ENCODE measurements around the gene PDGFC.

- TF ChIP-seq, protein P1, sequence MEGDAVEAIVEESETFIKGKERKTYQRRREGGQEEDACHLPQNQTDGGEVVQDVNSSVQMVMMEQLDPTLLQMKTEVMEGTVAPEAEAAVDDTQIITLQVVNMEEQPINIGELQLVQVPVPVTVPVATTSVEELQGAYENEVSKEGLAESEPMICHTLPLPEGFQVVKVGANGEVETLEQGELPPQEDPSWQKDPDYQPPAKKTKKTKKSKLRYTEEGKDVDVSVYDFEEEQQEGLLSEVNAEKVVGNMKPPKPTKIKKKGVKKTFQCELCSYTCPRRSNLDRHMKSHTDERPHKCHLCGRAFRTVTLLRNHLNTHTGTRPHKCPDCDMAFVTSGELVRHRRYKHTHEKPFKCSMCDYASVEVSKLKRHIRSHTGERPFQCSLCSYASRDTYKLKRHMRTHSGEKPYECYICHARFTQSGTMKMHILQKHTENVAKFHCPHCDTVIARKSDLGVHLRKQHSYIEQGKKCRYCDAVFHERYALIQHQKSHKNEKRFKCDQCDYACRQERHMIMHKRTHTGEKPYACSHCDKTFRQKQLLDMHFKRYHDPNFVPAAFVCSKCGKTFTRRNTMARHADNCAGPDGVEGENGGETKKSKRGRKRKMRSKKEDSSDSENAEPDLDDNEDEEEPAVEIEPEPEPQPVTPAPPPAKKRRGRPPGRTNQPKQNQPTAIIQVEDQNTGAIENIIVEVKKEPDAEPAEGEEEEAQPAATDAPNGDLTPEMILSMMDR (IDR thresholded peaks at IDR 0.05), result no peak
- no peak for TF ChIP-seq POLR2A (IDR thresholded peaks at IDR 0.05)
Observed at GRCh38 chr4:156906325-156906724, 65.3 kb downstream of the PDGFC start.
